ENCODE results near the gene RPTN.

RPTN gene

DNA sequence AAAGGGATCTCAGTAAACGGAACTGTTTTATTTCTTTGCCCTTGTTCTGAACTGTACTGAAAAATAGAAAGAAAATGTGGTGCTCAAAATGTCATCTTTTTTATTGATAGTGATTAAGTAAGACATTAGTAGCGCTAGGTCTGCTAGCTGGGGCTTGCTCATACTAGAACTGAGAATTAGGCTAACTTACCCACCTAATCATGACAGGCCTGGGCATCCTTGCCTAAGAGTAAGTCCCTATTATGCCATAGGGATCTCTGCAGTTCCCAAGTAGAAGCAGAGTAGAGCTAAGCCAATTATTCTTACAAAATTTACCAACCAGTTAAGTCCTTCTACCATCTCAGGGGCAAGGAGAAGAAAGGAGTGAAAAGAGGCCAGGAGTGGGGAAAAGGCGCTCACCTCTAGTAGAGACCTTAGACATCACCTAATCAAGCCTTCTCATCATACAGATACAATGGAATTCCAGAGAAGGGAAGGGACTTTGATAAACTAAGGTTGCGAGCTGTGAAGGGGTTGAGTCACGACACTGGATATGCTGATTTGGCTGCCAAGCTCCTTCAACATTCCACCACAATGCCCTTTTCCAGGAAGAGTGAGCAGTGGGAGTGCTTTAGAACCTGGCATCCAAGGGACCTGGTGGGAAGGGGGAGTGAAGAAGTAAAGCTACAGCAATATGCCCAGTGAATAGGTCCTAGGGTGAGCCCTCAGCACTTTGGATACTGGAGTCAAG is 27.7 kb upstream of the RPTN start:
- H3K27ac ChIP-seq (ENCODE audit: low read depth in 2 of 2, low read length in 2 of 2): no peak overlapping the region
- H3K36me3 ChIP-seq (ENCODE audit: control insufficient read depth in 2 of 2, insufficient read depth in 2 of 2, low read length in 2 of 2): no peaks in the 10 kb centered on the region
- H3K9ac ChIP-seq (ENCODE audit: low read depth in 1 of 2, low read length in 2 of 2): no peak overlapping the region
- no peaks in the 10 kb centered on the region for H3K4me1 ChIP-seq (ENCODE audit: control insufficient read depth in 2 of 2, insufficient read depth in 2 of 2, low read length in 2 of 2)
- H3K4me3 ChIP-seq (ENCODE audit: low read length in 2 of 2): no peak overlapping the region
- H3K27me3 ChIP-seq (ENCODE audit: control insufficient read depth in 2 of 2, insufficient read depth in 2 of 2, low read length in 2 of 2): peaks cover 0 to 13% of the 10 kb centered on the region in 2 donors
- H3K9me3 ChIP-seq (ENCODE audit: control insufficient read depth in 2 of 2, low read length in 2 of 2): no peaks in the 10 kb centered on the region

DNA sequence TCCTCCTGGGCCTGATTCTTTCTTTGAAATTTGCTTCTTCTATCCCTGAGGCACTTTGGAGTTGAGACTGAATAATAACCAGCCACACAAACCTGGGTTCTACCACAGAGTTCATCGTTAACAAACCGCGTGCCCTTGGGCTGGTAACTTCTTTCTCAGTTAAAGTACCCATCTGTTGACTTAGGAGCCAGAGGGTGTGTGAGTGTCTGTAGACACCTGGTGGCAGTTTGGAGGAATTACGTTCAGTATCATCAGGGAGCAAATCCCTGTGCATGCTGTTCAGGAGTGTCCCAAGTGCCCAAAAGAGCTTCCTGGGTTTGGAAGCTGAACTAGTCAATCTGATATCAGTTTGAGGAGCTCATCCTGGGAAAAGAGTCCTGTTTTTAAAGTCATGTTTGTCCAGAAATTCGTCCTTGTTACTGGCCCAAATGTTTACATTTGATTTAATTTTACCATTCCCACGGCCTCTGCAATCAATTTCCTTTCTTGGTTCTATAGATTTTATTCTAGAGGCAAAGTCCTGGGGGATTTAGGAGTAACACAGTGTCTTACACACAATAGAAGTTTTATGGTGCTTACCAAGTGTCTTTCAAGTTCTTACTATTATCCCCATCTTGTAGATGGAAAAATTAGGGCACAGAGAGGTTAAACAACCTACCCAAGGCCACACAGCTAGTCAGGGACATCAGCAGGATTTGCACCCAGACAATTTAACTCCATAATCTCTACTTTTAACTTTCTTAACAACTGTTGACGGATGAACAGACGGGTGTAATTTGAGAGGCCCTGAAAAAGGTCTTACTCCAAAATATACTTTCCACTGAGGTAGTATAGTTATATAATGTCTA is 26.7 kb upstream of the RPTN start:
- Histone ChIP-seq H3K27ac (ENCODE audit: low read depth in 2 of 2, low read length in 2 of 2) (no peak overlapping the region), H3K36me3 (ENCODE audit: control insufficient read depth in 2 of 2, insufficient read depth in 2 of 2, low read length in 2 of 2) (no peaks in the 10 kb centered on the region), H3K4me1 (ENCODE audit: control insufficient read depth in 2 of 2, insufficient read depth in 2 of 2, low read length in 2 of 2) (no peaks in the 10 kb centered on the region)

DNA sequence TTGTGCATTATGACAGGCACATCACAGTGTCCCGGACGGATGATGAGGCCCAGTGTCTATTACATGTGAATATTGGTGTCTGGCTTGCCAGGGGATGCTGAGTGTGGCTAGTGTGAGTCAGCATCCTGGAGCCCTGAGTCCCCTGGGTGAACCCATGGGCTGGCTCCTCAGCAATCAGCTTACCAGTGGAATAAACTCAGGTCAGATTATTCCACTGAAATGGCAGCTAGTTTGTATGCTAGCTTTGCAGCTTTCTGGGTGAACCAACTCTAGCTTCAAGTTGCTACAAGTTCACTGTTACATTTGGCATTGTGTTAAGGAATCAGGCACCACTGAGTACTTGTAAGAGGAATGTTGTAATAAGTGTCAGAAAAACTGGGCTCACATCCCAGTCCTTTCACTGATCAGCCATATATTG is 23.9 kb upstream of the RPTN start:
- Histone ChIP-seq H3K9ac (ENCODE audit: low read depth in 1 of 2, low read length in 2 of 2) (no peak overlapping the region), H3K27ac (ENCODE audit: low read depth in 2 of 2, low read length in 2 of 2) (no peak overlapping the region), H3K4me3 (ENCODE audit: low read length in 2 of 2) (no peak overlapping the region), H3K36me3 (ENCODE audit: control insufficient read depth in 2 of 2, insufficient read depth in 2 of 2, low read length in 2 of 2) (no peaks in the 10 kb centered on the region), H3K27me3 (ENCODE audit: control insufficient read depth in 2 of 2, insufficient read depth in 2 of 2, low read length in 2 of 2) (no peaks in the 10 kb centered on the region), H3K4me1 (ENCODE audit: control insufficient read depth in 2 of 2, insufficient read depth in 2 of 2, low read length in 2 of 2) (no peaks in the 10 kb centered on the region), H3K9me3 (ENCODE audit: control insufficient read depth in 2 of 2, low read length in 2 of 2) (no peaks in the 10 kb centered on the region)

More for the DNA sequence above, 26.7 kb upstream of the RPTN start:
- Histone ChIP-seq H3K9me3 (ENCODE audit: control insufficient read depth in 2 of 2, low read length in 2 of 2) (no peaks in the 10 kb centered on the region), H3K4me3 (ENCODE audit: low read length in 2 of 2) (no peak overlapping the region), H3K9ac (ENCODE audit: low read depth in 1 of 2, low read length in 2 of 2) (no peak overlapping the region), H3K27me3 (ENCODE audit: control insufficient read depth in 2 of 2, insufficient read depth in 2 of 2, low read length in 2 of 2) (peaks cover 0 to 5% of the 10 kb centered on the region in 2 donors)

DNA sequence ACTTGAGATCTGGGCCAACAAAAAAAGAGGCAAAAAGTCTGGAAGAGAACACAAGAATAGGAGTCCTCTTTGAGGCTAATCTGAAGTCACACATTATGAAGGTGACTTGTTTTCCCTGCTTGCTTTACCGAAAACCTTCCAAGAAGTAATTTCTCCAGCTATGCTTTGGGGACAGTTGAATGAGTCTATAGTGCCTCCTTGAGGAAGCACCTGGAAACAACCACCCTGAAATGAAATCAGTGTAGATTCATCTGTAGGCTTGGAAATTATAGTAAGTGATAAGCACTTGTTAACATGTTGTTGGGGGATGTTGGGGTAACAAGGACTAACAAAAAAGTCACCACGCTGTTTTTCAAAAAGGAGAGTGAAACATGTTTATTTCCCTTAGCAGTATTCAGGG is 23.4 kb upstream of the RPTN start:
- Histone ChIP-seq H3K9ac (ENCODE audit: low read depth in 1 of 2, low read length in 2 of 2) (no peak overlapping the region), H3K27ac (ENCODE audit: low read depth in 2 of 2, low read length in 2 of 2) (no peak overlapping the region), H3K4me1 (ENCODE audit: control insufficient read depth in 2 of 2, insufficient read depth in 2 of 2, low read length in 2 of 2) (no peaks in the 10 kb centered on the region), H3K4me3 (ENCODE audit: low read length in 2 of 2) (no peak overlapping the region), H3K36me3 (ENCODE audit: control insufficient read depth in 2 of 2, insufficient read depth in 2 of 2, low read length in 2 of 2) (no peaks in the 10 kb centered on the region), H3K27me3 (ENCODE audit: control insufficient read depth in 2 of 2, insufficient read depth in 2 of 2, low read length in 2 of 2) (no peaks in the 10 kb centered on the region), H3K9me3 (ENCODE audit: control insufficient read depth in 2 of 2, low read length in 2 of 2) (no peaks in the 10 kb centered on the region)

DNA sequence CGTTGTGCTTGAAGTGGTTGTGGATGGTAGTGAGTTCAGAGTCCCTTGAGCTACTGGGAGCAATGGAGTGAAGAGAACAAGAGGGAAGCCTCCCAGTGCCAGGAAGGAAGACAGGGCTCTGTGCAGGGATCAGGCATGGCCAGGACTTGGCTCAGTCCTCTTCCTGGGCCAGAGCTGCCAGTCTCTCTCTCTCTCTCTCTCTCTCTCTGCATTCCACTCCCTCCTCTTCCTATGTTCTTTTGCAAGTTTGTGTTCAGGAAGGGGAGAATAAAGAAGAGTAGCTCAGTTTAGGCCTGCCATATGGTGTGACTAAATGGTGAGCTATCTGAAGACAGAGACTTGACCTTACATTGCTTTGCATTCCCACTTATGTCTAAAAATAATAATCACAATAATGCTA is 20.5 kb upstream of the RPTN start:
- Histone ChIP-seq H3K9me3 (ENCODE audit: control insufficient read depth in 2 of 2, low read length in 2 of 2) (peaks cover 0 to 2% of the 10 kb centered on the region in 2 donors), H3K27ac (ENCODE audit: low read depth in 2 of 2, low read length in 2 of 2) (no peak overlapping the region), H3K4me3 (ENCODE audit: low read length in 2 of 2) (no peak overlapping the region), H3K9ac (ENCODE audit: low read depth in 1 of 2, low read length in 2 of 2) (no peak overlapping the region), H3K4me1 (ENCODE audit: control insufficient read depth in 2 of 2, insufficient read depth in 2 of 2, low read length in 2 of 2) (no peaks in the 10 kb centered on the region), H3K27me3 (ENCODE audit: control insufficient read depth in 2 of 2, insufficient read depth in 2 of 2, low read length in 2 of 2) (no peaks in the 10 kb centered on the region), H3K36me3 (ENCODE audit: control insufficient read depth in 2 of 2, insufficient read depth in 2 of 2, low read length in 2 of 2) (no peaks in the 10 kb centered on the region)

DNA sequence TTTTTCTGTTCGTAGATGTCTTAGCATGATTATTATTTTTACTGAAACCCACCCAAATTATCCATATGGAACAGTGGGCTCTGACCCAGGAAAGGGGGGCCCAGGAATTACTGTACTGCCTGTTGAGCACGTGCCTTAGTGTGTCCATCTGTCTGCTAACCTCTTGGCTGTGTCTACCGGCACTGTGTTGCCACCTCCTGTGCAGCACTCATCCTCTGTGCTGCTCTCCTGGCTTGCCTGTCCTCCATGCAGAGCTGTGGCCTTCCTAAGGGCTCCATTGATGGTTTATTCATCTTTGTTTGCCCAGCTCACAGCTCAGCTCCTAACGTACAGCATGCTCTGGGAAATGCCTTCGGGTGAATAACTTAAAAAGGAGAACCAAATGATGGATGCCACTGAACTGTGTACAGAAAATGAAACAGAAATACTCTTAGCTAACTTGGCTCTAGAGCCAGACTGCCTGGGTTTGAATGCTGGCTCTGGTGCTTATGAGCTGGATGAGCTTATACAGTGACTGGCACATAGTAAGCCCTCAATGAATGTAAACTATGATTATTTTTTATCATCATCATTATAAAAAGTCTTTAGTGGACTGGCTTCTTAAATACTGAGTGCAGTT is 11.4 kb upstream of the RPTN start:
- no peaks in the 10 kb centered on the region for H3K36me3 ChIP-seq (ENCODE audit: control insufficient read depth in 2 of 2, insufficient read depth in 2 of 2, low read length in 2 of 2)
- no peaks in the 10 kb centered on the region for H3K4me1 ChIP-seq (ENCODE audit: control insufficient read depth in 2 of 2, insufficient read depth in 2 of 2, low read length in 2 of 2)
- H3K9me3 ChIP-seq (ENCODE audit: control insufficient read depth in 2 of 2, low read length in 2 of 2): no peaks in the 10 kb centered on the region
- H3K27me3 ChIP-seq (ENCODE audit: control insufficient read depth in 2 of 2, insufficient read depth in 2 of 2, low read length in 2 of 2): no peaks in the 10 kb centered on the region
- H3K4me3 ChIP-seq (ENCODE audit: low read length in 2 of 2): no peak overlapping the region
- no peak overlapping the region for H3K9ac ChIP-seq (ENCODE audit: low read depth in 1 of 2, low read length in 2 of 2)
- no peak overlapping the region for H3K27ac ChIP-seq (ENCODE audit: low read depth in 2 of 2, low read length in 2 of 2)

DNA sequence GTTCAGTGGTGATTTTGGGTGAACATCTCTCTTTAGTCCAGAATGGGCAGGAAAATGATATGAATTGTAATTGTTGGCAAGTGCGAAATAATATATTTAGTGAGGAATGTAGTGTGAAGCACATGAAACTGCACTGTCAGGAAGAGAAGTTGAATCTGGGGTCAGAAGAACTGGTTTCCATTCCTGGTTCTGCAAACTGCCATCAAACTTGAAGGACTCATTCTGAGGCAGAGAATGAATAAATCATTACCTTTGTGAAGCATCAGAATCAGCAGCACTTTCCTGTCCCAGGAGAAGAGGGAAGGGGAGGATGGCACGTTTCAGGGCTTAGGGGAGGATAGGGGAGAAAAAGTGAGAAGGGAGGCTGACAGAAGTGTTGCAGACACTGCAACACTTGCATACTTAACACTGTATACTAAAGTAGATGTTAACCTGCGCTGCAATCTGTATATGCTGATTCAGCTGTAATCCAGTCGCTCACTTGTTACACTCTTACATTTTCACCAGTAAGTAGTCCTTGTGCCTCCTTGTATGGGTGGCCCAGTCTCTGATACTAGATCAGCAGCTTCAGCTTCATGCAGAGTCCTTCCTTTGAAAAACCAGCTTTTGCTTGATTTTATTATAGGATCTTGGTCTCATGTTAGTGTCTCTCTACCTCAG is 10.5 kb upstream of the RPTN start:
- Histone ChIP-seq H3K27me3 (ENCODE audit: control insufficient read depth in 2 of 2, insufficient read depth in 2 of 2, low read length in 2 of 2) (no peaks in the 10 kb centered on the region), H3K9ac (ENCODE audit: low read depth in 1 of 2, low read length in 2 of 2) (no peak overlapping the region), H3K27ac (ENCODE audit: low read depth in 2 of 2, low read length in 2 of 2) (no peak overlapping the region), H3K4me1 (ENCODE audit: control insufficient read depth in 2 of 2, insufficient read depth in 2 of 2, low read length in 2 of 2) (no peaks in the 10 kb centered on the region), H3K4me3 (ENCODE audit: low read length in 2 of 2) (no peak overlapping the region), H3K9me3 (ENCODE audit: control insufficient read depth in 2 of 2, low read length in 2 of 2) (no peaks in the 10 kb centered on the region), H3K36me3 (ENCODE audit: control insufficient read depth in 2 of 2, insufficient read depth in 2 of 2, low read length in 2 of 2) (no peaks in the 10 kb centered on the region)

DNA sequence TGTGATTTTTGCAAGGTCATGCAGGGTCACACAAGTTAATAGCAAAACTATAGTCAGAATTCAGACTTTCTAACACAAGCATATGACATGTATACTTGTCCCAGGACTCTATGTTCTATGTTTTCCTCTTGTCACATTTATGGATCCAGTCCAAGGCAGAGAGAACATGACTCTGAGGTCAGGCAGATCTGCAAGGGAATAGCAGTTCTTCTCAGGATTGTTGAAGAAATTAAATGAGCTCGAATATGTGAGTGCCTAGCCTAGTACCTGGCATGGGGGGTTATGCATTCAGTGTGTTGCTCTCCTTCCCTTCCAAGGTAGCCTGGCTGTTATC is 9.5 kb upstream of the RPTN start:
- H3K9me3 ChIP-seq (ENCODE audit: control insufficient read depth in 2 of 2, low read length in 2 of 2): no peaks in the 10 kb centered on the region
- no peaks in the 10 kb centered on the region for H3K36me3 ChIP-seq (ENCODE audit: control insufficient read depth in 2 of 2, insufficient read depth in 2 of 2, low read length in 2 of 2)
- no peaks in the 10 kb centered on the region for H3K27me3 ChIP-seq (ENCODE audit: control insufficient read depth in 2 of 2, insufficient read depth in 2 of 2, low read length in 2 of 2)
- no peak overlapping the region for H3K4me3 ChIP-seq (ENCODE audit: low read length in 2 of 2)
- H3K9ac ChIP-seq (ENCODE audit: low read depth in 1 of 2, low read length in 2 of 2): no peak overlapping the region
- no peak overlapping the region for H3K27ac ChIP-seq (ENCODE audit: low read depth in 2 of 2, low read length in 2 of 2)
- no peaks in the 10 kb centered on the region for H3K4me1 ChIP-seq (ENCODE audit: control insufficient read depth in 2 of 2, insufficient read depth in 2 of 2, low read length in 2 of 2)

DNA sequence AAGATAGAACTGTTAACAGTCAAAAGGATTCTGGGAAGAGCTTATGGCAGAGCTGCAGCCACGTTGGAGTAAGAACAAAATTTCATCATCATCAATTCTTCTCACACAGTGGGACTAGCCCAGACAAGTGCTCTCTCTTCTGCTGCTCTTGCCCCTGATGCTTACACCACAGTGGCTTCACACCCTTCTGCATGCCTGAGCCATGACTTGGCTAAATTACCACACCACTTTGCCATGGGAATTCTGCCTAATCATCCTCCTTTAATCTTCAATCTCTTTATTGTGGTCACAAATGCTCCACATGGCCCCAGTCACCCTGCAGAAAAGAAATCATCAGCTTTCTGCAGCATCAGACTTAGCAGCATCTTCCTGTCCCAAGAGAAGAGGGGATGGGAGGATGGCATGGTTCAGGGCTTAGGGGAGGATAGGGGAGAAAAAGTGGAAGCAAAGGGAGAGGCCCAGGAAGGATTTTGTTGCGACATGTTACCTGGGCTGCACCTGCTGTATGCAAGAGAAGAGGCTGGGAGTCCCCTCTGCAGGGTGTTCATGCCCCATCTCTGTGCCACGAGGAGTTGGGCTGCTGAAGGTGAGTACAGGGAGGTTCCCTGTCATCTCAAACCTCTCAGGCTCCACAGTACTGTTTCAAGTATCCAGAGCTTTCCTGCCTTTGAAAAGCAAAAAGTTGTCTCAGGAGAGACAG is 9.0 kb upstream of the RPTN start:
- Histone ChIP-seq H3K9me3 (ENCODE audit: control insufficient read depth in 2 of 2, low read length in 2 of 2) (no peaks in the 10 kb centered on the region), H3K27me3 (ENCODE audit: control insufficient read depth in 2 of 2, insufficient read depth in 2 of 2, low read length in 2 of 2) (no peaks in the 10 kb centered on the region), H3K4me1 (ENCODE audit: control insufficient read depth in 2 of 2, insufficient read depth in 2 of 2, low read length in 2 of 2) (no peaks in the 10 kb centered on the region), H3K27ac (ENCODE audit: low read depth in 2 of 2, low read length in 2 of 2) (no peak overlapping the region), H3K36me3 (ENCODE audit: control insufficient read depth in 2 of 2, insufficient read depth in 2 of 2, low read length in 2 of 2) (no peaks in the 10 kb centered on the region), H3K4me3 (ENCODE audit: low read length in 2 of 2) (no peak overlapping the region), H3K9ac (ENCODE audit: low read depth in 1 of 2, low read length in 2 of 2) (no peak overlapping the region)

Measured in mucosa of rectum (tissue), 2 donors.